Left renal pelvis (tissue), 4 donors: ENCODE data around the gene NAA35. TPM values are rescaled to one million over a fixed set of nuclear protein-coding genes. Genes with fewer than 3 reads are reported as not detected.
A peak's percentile ranks its signal among the peaks of the same experiment; 100 is the strongest.
"Not testable (repeated sequence)": the region's sequence is repeated elsewhere in the genome, so short reads cannot be mapped to it uniquely, and the experiment has no call there.

Source experiments
- DNase-seq, 4 donors: peaks; one replicate each; pipeline ENCODE4 v3.0.0-alpha.2; 2013; ENCODE audit warnings: low read depth in 4 of 4, low spot score in 3 of 4
- polyA plus RNA-seq, 4 donors: library from polyadenylated mRNA; unstranded; fragments of 120-200 nt; gene quantifications; one replicate each; pipeline ENCODE4 v1.2.1, GENCODE V29; 2013; ENCODE audit not compliant: insufficient read length in 4 of 4

NAA35 gene
- 10 to 100 TPM; 22.6 to 36.7 (median 34.3) TPM for polyA plus RNA-seq

GRCh38 chr9:85940832-85941621, at the start of gene NAA35:
Gene NAA35, plus strand, starts transcription at chr9:85941146. Its CDS starts 1,014 bp downstream, at chr9:85942160.
- peak; percentile 96 to 99 (median 99) for DNase-seq

GRCh38 chr9:85892401-85892800, 48.5 kb upstream of the NAA35 start:
- DNase-seq = no peak

GRCh38 chr9:85895685-85896084, 45.3 kb upstream of the NAA35 start:
- DNase-seq = no peak

GRCh38 chr9:85897848-85898247, 43.1 kb upstream of the NAA35 start:
- no peak for DNase-seq

GRCh38 chr9:85898332-85898731, 42.6 kb upstream of the NAA35 start:
- DNase-seq = no peak

GRCh38 chr9:85899388-85899787, 41.6 kb upstream of the NAA35 start:
- no peak for DNase-seq

- DNase-seq = no peak
Observed at GRCh38 chr9:85900504-85901201, 40.3 kb upstream of the NAA35 start.

GRCh38 chr9:85904975-85905374, 36.0 kb upstream of the NAA35 start:
- DNase-seq = no peak

GRCh38 chr9:85905957-85906356, 35.0 kb upstream of the NAA35 start:
- no peak for DNase-seq

- DNase-seq = no peak
Observed at GRCh38 chr9:85909390-85909789, 31.6 kb upstream of the NAA35 start.

- DNase-seq = no peak
Observed at GRCh38 chr9:85914108-85914507, 26.8 kb upstream of the NAA35 start.

- DNase-seq = no peak
Observed at GRCh38 chr9:85917756-85918155, 23.2 kb upstream of the NAA35 start.

- no peak for DNase-seq
Observed at GRCh38 chr9:85925493-85925892, 15.5 kb upstream of the NAA35 start.

- no peak for DNase-seq
Observed at GRCh38 chr9:85927076-85927475, 13.9 kb upstream of the NAA35 start.

- no peak for DNase-seq
Observed at GRCh38 chr9:85931495-85931894, 9.5 kb upstream of the NAA35 start.

GRCh38 chr9:85935950-85936349, 5.0 kb upstream of the NAA35 start:
- DNase-seq = not testable (repeated sequence)

GRCh38 chr9:85940275-85940831, 593 bp upstream of the NAA35 start:
- DNase-seq = no peak

- DNase-seq = no peak
Observed at GRCh38 chr9:85941622-85941940, 635 bp downstream of the NAA35 start.

GRCh38 chr9:85941966-85942912, 1.3 kb downstream of the NAA35 start:
- DNase-seq = no peak

GRCh38 chr9:85942913-85943709, 2.2 kb downstream of the NAA35 start:
- DNase-seq = no peak
